SH-SY5Y (cell line): Measurements from ENCODE around the gene WNT2.

Experiments used
- GATA2 ChIP-seq: IDR thresholded peaks from 2 replicates; pipeline ENCODE4 v1.6.1; 2011; ENCODE audit warnings: mild to moderate bottlenecking, low read depth, low read length
- GATA3 ChIP-seq: IDR thresholded peaks from 2 replicates; pipeline ENCODE4 v1.6.1; 2011; ENCODE audit warnings: low read depth, mild to moderate bottlenecking, low read length, moderate library complexity

GRCh38 chr7:117285826-117286225 is 37.0 kb downstream of the WNT2 start:
- TF ChIP-seq GATA2, result no peak
- no peak for TF ChIP-seq GATA3
